Measurements from ENCODE around the gene NHERF1.

GRCh38 chr17:74800531-74800930 lies 52.1 kb downstream of the NHERF1 start:
- no peak for TF ChIP-seq CTCF (conservative IDR thresholded peaks at IDR 0.05)
- no peak for TF ChIP-seq EZH2 (IDR thresholded peaks at IDR 0.05; ENCODE audit: low read depth)
